Body of pancreas (tissue), 4 donors: ENCODE data around the gene TIGAR.

ENCODE experiments used
- CTCF ChIP-seq, 7 experiments: fragments of 450-650 bp in 4 of 7; fragments of 200-600 bp in 3 of 7; sonication (generic) in 3 of 7; IDR thresholded peaks; one replicate each; pipeline ENCODE4 v1.5.1; 2016 to 2019; ENCODE audit warnings: antibody characterized with exemption in 7 of 7
- POLR2A ChIP-seq, 3 donors: fragments of 450-650 bp; IDR thresholded peaks; one replicate each; pipeline ENCODE4 v1.6.1; 2016; ENCODE audit warnings: antibody characterized with exemption in 3 of 3, mild to moderate bottlenecking in 2 of 3

GRCh38 chr12:4393211-4393610, 72.2 kb downstream of the TIGAR start:
- TF ChIP-seq CTCF (IDR thresholded peaks at IDR 0.05) (no peak), POLR2A (IDR thresholded peaks at IDR 0.05) (no peak)
